ENCODE results near the gene VARS2. TPM values are rescaled to one million over a fixed set of nuclear protein-coding genes. Genes with fewer than 3 reads are reported as not detected.

VARS2 gene
- total RNA-seq, result 16.4 and 18.6 TPM in 2 replicates

DNA sequence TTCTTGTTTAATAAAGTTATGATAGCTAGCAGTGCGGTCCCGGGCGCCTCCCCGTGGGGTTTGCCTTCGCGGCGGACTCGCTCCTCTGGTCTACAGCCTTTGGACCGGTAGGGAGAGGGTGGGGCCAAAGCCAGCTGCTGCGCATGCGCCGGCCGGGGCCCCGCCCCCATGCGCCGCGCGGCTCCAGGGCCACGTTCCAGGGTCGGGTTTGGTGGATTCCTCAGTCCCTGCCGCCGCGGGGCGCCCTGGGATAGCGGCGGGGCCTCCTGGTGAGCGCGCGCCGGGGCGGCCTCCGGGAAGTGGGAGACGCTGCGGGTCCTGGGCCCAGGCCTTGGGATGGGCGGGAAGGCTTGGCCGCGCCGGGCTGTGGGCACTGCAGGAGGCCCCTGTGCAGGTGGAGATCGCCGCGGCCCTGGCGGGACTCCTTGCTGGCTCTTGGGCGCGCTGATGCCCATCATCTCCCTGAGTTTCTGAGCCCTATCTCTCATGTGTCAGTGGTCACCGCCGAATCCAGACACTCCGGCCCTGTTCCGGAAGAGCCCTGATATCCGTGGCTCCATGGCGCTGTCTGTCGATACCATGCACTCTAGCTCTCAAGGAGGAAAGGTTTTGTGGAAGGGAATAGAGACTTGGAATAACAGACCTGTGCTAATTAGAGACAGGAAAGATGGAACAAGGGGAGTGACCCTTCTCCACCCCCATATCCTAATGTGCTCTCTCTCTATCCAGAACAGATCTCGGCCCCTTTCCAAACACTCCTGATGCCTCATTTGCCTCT lies at the start of gene VARS2:
Gene VARS2 (plus strand): TSS at position 163 of the 778 bp plus-strand sequence. CDS start 599 bp downstream, at position 762.

DNA sequence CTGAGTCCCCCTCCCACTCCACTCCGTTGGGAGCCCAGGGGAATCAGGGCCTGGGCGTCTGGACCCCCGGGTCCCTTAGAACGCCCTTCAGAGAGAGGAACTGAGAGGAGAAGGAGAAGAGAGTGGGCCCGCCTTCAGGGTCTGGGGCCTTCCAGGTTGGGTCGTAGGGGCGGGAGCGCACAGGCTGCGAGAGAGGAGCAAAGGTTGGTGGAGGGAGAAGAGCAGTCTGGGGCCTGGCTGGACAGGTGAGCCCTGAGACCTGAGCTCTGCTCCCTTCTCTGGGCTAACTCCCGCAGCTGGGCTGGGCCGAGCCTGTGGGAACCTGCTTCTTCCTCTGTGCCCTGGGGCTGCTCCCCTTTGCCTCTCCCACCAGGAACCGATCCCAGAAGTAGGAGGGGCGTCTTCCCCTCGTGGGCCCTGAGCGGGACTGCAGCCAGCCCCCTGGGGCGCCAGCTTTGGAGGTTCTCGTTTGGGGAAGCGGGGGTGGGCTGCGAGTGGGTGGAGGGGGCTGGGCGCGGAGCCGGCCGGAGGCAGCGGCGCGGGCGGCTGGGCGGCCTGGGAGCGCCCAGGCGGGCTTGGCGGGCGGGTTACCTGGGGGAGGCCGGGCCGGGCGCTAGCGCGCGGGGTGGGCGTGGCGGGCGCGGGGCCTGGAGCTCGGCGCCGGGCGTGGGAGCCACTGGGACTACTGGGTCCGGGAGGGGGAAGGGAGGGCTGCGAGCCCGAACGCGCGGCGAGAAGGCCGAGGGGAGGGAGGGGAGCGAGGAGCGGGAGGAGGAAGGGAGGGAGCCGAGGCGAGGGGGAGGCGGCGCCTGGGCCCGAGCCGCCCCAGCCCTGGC lies 30.1 kb upstream of the VARS2 start, which contains the start of gene DDR1:
Gene DDR1 (plus strand): TSS at position 835 of the 836 bp plus-strand sequence. CDS start 4,211 bp downstream, outside the sequence.

DNA sequence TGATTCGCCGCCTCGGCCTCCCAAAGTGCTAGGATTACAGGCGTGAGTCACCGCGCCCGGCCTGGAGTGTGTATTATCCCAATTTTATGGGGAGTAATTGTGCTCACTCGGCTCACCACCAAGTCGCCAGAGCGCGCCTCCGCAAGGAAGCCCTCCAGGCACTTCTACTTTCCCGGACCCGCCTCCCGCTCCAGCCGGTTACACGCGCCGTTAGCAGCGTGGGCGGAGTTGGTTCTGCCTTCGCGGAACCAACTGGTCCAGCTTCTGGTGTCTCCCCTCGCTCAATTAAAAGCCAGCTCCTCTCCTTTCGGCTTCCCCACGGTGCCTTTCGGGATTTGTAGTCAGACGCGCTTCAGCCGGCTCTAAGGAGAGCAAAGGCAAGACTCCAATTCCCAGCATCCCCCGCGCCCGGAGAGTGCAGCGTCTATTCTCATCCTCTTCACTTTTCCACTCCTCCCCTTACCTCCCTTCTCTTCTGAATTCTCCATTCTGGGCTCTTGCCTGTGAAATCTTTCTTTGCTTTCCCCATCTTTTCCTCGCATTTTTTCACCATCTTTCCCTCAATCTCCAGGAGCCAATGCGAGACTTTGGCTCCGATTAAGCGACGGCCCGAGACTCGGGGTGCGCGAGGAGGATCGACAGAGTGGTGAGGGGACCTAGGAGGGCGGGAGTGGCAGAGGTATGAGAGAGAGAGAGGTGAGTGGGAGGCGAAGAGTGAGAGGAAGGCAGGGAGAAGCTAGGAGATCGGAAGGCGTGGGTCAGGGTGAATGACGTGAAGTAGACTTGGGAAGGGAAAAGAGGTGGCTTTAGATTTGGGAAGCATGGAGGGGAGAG lies 6.1 kb upstream of the VARS2 start, which contains the start of gene GTF2H4:
Gene GTF2H4 (plus strand): TSS at position 450 of the 834 bp plus-strand sequence.

DNA sequence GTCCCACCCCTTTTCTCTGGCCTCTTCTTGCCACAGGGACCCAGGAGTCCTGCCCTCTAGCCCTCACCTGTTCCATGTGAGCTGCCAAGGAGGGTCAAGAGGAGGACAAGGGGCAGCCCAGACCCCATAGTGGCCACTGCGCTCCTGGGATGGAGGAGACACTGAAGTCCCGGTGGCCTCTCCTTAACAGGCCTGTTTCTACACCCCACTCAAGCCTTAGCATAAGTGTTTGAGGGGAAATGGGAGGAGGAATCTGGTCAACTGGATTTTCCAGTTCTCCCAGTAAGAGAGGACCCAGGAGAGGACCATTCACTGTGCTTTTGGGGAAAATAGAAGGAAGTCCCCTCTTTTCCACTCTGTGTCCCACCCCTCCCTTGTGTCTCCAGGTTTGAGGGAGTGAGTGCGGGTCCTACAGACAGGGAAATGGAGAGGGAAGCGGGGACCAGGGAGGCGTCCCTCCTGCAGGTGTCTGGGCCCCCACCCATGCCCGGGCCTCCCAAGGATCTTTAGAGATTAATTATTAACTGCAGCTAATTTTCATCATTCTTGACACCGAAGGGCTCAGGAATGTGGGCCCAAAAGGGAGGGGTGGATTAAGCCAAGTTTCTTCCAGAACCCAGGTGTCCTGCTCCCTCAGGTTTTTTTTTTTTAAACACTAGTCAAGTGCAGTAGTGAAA lies 18.1 kb downstream of the VARS2 start, which contains the start of gene SFTA2:
Gene SFTA2 (minus strand): TSS at position 202 of the 677 bp plus-strand sequence. CDS start 74 bp downstream, at position 128.

DNA sequence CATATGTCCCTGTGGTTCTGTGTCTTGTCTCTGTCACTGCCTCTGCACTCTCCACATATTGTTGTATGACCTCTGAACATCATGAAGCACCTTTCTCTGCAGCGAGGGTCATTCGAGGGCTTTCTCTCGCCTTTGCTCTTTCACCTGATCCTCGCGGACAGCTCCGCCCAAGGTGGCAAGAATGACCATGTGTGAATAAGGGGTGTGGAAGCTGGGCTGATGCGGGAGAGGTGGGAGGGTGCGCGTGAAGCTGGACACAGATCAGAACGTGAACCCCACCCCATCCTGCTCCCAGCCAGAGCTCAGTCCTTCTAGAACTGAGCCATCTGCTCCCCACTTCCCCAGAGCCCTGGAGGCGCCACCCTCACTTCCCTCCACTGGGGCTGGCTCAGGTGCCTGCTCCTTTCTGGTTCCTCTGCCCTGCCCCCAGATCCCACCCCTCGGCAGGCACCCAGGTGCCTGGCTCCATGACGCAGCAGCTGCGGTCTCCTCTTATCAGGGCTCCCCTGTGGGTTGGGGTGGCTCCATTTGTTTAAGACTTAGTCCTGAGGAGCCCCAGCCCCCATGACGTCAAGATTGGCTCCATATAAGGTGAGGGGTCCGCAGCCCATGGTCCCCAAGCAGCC lies 26.4 kb downstream of the VARS2 start, which contains the start of gene MUCL3:
Gene MUCL3 (plus strand): TSS at position 613 of the 626 bp plus-strand sequence. CDS start 27 bp downstream, outside the sequence.

Other genes with a start within 250 kb of the VARS2 start
- gene DHX16, start 241.2 kb upstream of the VARS2 start, total RNA-seq, result 11.4 and 11.7 TPM in 2 replicates
- 51.2 and 57.3 TPM in 2 replicates for gene PPP1R18, start 227.6 kb upstream of the VARS2 start, total RNA-seq
- gene NRM, start 223.3 kb upstream of the VARS2 start, total RNA-seq, result 4.2 and 4.6 TPM in 2 replicates
- 7.6 and 7.8 TPM in 2 replicates for gene MDC1, start 197.0 kb upstream of the VARS2 start, total RNA-seq
- gene TUBB, start 193.9 kb upstream of the VARS2 start, total RNA-seq, result 217 and 218 TPM in 2 replicates
- 68.3 and 71.3 TPM in 2 replicates for gene FLOT1, start 171.6 kb upstream of the VARS2 start, total RNA-seq
- 18.3 and 18.7 TPM in 2 replicates for gene IER3, start 169.7 kb upstream of the VARS2 start, total RNA-seq
- gene DDR1, start 29.7 kb upstream of the VARS2 start, total RNA-seq, result 25.7 and 27.1 TPM in 2 replicates
- 12.3 and 16.6 TPM in 2 replicates for gene GTF2H4, start 6.0 kb upstream of the VARS2 start, total RNA-seq
- gene SFTA2, start 17.9 kb downstream of the VARS2 start, total RNA-seq, result not detected in 2 replicates
- gene MUCL3, start 26.7 kb downstream of the VARS2 start, total RNA-seq, result not detected in 2 replicates
- not detected in 2 replicates for gene MUC21, start 69.5 kb downstream of the VARS2 start, total RNA-seq
- not detected in 2 replicates for gene MUC22, start 96.2 kb downstream of the VARS2 start, total RNA-seq
- 0.49 TPM in 1 of 2 replicates, not detected in the other for gene C6orf15, start 198.3 kb downstream of the VARS2 start, total RNA-seq
- 0.64 and 51.9 TPM in 2 replicates for gene PSORS1C1, start 200.6 kb downstream of the VARS2 start, total RNA-seq
- gene CDSN, start 206.2 kb downstream of the VARS2 start, total RNA-seq, result not detected in 2 replicates
- not detected in 2 replicates for gene PSORS1C2, start 224.8 kb downstream of the VARS2 start, total RNA-seq
- gene CCHCR1, start 243.6 kb downstream of the VARS2 start, total RNA-seq, result 13.0 and 13.4 TPM in 2 replicates
- 1.8 and 3.0 TPM in 2 replicates for gene TCF19, start 244.4 kb downstream of the VARS2 start, total RNA-seq

Measured in cardiac ventricle fibroblast (primary cell).